RCC 7860 (cell line): Measurements from ENCODE around the gene LOXHD1.

Experiments used
- DNase-seq: peaks from one replicate; pipeline ENCODE4 v3.0.0-alpha.2; 2015; ENCODE audit warnings: low spot score
- FAIRE-seq: peaks from 2 replicates; lab custom pipeline; 2012; peaks lifted over from hg19 to GRCh38; lab: Jason Lieb, UNC

LOXHD1 gene

GRCh38 chr18:46458472-46458871 is 198.5 kb downstream of the LOXHD1 start:
- no peak for FAIRE-seq

GRCh38 chr18:46456691-46457090 is 200.3 kb downstream of the LOXHD1 start:
- DNase-seq (no peak), FAIRE-seq (no peak)

More at GRCh38 chr18:46458472-46458871, 198.5 kb downstream of the LOXHD1 start:
- DNase-seq, result no peak

DNA sequence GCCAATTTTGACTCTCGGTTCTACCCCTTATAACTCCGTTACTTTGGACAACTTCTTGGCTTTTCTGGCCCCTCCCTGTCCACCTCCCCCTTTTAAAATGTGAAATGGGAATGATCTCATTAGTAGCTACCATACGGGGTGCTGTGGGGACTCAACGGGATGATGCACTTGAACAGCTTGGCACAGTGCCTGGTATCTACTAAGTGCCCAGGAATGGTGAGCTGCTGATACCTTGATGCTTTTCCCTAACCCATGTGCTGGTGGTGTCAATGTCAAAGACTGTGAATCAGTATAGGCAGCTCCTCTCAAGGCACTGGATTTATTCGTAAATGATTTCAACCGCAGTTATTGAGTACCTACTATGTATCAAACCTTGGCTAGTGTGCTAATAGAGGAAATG is 204.2 kb downstream of the LOXHD1 start:
- FAIRE-seq (peak; percentile 35), DNase-seq (peak; percentile 69)

DNA sequence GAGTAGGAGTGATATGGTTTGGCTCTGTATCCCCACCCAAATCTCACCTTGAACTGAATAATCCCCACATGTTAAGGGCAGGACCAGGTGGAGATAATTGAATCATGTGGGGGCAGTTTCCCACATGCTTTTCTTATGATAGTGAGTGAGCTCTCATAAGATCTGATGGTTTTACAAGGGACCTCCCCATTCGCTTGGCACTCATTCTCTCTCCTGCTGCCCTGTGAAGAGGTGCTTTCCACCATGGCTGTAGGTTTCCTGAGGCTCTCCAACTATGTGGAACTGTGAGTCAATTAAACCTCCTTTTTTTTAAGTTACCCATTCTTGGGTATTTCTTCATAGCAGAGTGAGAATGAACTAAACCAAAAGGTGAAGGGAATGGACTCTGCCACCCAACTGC is 207.5 kb downstream of the LOXHD1 start:
- DNase-seq, result no peak
- FAIRE-seq, result no peak

DNA sequence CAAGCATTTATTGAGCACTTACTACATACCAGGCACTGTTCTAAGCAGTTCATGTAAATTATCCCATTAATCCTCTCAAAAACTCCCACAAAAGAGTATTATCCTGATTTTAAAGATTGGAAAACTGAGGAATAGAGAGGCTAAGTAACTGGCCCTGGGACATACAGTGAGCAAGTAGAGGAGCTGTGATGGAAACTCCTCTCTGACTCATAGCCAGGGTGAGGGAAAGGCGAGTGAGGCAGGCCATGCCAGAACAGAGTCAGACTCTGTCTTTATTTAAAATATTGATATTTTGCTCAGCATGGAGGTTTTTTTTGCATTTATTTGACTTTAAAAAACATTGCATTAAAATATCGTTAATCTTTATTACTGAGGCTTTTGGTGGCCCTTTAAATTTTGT is 208.0 kb downstream of the LOXHD1 start:
- DNase-seq, result no peak

DNA sequence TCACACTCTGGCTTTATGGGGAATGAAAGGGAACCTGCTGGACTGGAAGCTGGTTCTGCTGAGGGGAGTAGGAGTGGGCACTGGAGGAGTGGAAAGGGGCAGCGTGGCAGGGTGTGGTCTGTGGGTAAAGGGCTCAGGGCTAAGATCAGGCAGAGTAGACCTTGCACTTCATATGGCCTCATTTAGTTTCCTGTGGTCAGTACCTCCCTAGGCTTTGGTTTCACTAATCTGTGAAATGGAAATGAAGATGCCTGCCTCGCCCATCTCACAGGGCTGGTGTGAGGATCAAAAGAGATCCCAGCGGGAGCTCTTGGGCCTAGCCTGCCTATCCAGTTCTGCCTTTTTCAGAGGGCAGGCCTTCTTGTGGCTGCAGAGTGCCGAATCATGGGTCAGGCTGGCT is 208.7 kb downstream of the LOXHD1 start:
- FAIRE-seq (no peak), DNase-seq (no peak)

More for the DNA sequence above, 208.0 kb downstream of the LOXHD1 start:
- no peak for FAIRE-seq

DNA sequence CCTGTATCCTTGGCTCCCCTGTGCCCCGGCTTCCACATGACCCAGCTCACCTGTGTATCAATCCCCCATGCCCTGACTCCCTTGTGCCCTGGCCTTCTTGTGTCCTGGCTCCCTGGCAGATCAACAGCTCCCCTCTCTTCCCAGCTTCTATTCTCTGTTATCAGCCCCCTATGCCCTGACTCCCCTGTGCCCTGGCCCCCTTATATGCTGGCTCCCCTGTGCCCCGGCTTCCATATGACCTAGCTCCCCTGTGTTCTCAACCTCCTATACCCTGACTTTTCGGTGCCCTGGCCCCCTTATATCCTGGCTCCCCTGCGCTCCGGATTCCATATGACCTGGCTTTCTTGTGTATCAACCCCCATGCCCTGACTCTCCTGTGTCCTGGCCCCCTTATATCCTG is 209.2 kb downstream of the LOXHD1 start:
- DNase-seq (no peak), FAIRE-seq (no peak)

GRCh38 chr18:46447323-46447722 is 209.7 kb downstream of the LOXHD1 start:
- DNase-seq (no peak), FAIRE-seq (no peak)

- DNase-seq (no peak), FAIRE-seq (no peak)
Measured at GRCh38 chr18:46445522-46446313, 211.3 kb downstream of the LOXHD1 start.

GRCh38 chr18:46439037-46439436 is 218.0 kb downstream of the LOXHD1 start:
- DNase-seq (no peak), FAIRE-seq (no peak)

- FAIRE-seq (no peak), DNase-seq (no peak)
Measured at GRCh38 chr18:46437061-46437460, 220.0 kb downstream of the LOXHD1 start.

GRCh38 chr18:46436621-46437020 is 220.4 kb downstream of the LOXHD1 start:
- no peak for FAIRE-seq
- DNase-seq, result no peak

DNA sequence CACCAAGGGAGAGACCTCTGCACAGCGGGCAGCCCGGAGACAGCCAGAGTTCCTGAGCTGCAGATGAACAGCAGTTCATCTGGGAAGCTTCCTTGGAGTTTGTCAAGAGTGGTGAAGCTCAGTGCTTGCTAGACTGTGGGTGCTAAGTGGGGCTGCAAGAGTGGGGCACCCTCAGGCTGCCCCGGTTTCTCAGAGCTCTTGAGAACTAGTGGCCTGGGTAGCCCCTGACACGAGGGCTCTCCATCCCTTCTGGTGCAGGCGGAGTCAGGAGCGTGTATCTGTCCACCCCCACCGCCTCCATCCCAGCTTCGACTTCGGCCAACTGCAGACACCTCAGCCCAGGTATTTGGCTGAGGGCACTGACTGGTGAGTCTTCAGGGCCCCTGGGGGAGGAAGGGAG is 222.0 kb downstream of the LOXHD1 start:
- no peak for FAIRE-seq
- DNase-seq, result no peak

GRCh38 chr18:46434629-46435028 is 222.4 kb downstream of the LOXHD1 start:
- DNase-seq (no peak), FAIRE-seq (no peak)

- FAIRE-seq (no peak), DNase-seq (no peak)
Measured at GRCh38 chr18:46433121-46433826, 223.7 kb downstream of the LOXHD1 start.

DNA sequence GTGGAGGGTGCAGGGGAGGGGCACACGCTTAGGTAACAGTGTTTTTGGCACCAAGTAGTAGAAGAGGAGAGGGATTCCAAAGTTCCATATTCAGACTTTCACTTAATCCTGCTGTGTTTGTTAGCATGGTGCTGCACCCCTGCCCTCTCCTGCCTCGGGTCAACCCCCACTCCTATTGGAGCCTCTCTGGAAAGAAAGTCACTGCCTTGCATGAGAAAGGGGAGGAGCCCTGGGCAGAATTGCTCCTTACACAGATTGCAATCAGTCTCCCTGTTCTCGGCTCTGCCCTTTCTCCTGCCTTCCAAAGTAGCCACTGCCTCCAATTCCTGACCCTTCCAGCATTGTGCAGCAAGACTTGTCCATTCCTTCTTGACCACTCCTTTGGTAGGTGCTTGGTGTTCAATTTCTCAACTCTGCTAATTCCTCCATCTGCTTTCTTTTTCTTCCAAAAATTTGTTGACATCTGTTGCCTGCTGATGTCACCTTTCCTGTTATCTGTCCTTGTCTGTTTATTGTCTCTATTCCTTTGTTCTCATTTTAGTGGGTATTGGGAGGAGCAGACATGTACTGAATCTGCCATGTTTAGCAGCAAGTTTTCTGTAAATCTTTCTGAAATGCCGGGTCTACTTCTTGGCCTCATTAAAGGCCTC is 225.4 kb downstream of the LOXHD1 start:
- FAIRE-seq (no peak), DNase-seq (no peak)

- FAIRE-seq, result no peak
- no peak for DNase-seq
Measured at GRCh38 chr18:46429649-46430224, 227.3 kb downstream of the LOXHD1 start.

- FAIRE-seq (no peak), DNase-seq (no peak)
Measured at GRCh38 chr18:46429130-46429529, 227.9 kb downstream of the LOXHD1 start.

GRCh38 chr18:46428368-46428767 is 228.7 kb downstream of the LOXHD1 start:
- DNase-seq, result no peak

GRCh38 chr18:46427216-46427995 is 229.6 kb downstream of the LOXHD1 start:
- FAIRE-seq (no peak), DNase-seq (no peak)

More at GRCh38 chr18:46428368-46428767, 228.7 kb downstream of the LOXHD1 start:
- no peak for FAIRE-seq
